GM21786 (cell line): Measurements from ENCODE around the gene AP1G2.
"Not testable (repeated sequence)": the region's sequence is repeated elsewhere in the genome, so short reads cannot be mapped to it uniquely, and the experiment has no call there.

Experiments used
- ATAC-seq: cut with Tn5 transposase; IDR thresholded peaks from one replicate; pipeline ENCODE4 v1.9.1; 2021; ENCODE audit not compliant: unreplicated experiment

The AP1G2 gene

DNA sequence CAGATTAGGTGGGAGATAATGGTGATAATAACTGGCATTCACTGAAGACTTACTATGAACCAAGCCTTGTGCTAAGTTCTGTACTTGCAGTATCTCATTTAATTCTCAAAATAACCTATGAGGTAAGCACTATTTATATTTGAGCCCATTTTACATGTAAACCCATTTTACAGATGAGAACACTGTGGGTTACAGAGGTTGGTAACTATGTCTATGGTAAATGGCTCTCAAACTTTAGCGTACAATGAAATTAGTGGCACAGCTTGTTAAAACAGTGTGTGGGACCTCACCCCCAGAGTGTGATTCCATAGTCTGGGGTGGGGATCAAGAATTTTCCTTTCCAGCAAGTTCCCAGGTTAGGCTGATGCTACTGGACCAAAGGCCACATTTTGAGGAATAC lies 33.2 kb upstream of the AP1G2 start:
- ATAC-seq: no peak

- no peak for ATAC-seq
These were observed 32.7 kb upstream of the AP1G2 start for GRCh38 chr14:23600322-23600707.

DNA sequence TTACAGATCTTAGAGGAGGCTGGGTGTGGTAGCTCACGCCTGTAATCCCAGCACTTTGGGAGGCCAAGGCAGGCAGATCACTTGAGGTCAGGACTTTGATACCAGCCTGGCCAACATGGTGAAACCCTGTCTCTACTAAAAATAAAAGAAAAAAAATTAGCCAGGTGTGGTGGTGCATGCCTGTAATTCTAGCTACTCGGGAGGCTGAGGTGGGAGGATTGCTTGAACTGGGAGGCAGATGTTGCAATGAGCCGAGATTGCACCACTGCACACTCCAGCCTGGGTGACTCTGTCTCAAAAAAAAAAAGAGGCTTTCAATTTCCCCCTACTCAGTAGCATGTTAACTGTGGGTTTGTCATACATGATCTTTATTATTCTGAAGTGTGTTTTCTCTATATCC lies 26.6 kb upstream of the AP1G2 start:
- not testable (repeated sequence) for ATAC-seq

DNA sequence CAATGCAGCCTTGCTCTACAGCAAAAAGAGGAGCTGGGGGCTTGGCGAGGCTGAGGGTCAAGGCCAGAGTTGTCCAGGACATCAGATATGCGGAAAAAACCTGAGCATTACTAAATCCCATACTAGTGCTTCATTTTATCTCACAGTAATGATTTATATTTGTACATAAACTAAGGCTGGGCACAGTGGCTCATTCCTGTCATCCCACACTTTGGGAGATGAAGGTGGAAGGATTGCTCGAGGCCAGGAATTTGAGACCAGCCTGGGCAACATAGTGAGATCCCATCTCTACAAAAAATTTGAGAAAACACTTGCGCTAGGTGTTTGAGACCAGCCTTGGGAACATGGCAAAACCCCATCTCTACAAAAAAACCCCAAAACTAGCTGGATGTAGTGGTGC lies 22.6 kb upstream of the AP1G2 start:
- ATAC-seq: no peak

- no peak for ATAC-seq
These were observed 22.0 kb upstream of the AP1G2 start for GRCh38 chr14:23589606-23590005.

DNA sequence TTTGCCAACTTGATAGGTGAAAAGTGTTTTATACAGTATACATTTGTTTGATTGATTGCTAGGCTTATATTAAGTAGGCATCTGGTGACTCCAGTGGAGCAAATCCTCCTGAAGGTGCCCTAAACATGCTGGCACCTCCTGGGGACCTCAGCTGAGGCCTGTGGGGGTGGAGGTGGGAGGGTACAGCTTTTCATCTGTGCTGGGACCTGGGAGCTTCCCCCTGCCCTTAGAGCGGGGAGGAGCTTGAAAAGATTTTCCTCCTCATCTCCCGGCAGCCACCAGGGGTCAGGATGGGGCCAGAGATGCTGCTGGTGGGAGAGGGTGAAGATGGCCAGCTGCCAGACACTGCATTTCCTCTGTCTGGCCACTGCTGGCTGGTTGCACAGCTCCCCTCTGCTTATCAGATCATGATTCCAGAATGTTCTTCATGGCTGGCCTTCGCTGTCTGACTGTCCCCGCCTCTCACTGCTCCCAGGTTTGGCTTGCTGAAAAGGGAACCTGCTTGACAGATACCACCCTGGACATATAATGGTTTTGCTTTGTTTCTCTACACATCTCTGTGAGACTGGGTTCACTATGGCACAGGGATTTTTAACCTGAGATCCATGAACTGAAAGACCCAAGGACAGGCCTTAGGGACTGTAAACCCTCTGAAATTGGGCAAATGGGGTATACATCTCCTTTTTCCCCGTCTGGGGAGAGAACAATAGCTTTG lies 21.4 kb upstream of the AP1G2 start:
- peak; percentile 99 for ATAC-seq

- ATAC-seq: not testable (repeated sequence)
These were observed 17.1 kb upstream of the AP1G2 start for GRCh38 chr14:23584527-23585203.

- ATAC-seq: not testable (repeated sequence)
These were observed 16.4 kb upstream of the AP1G2 start for GRCh38 chr14:23583761-23584526.

- ATAC-seq: no peak
These were observed 15.5 kb upstream of the AP1G2 start for GRCh38 chr14:23582906-23583760.

DNA sequence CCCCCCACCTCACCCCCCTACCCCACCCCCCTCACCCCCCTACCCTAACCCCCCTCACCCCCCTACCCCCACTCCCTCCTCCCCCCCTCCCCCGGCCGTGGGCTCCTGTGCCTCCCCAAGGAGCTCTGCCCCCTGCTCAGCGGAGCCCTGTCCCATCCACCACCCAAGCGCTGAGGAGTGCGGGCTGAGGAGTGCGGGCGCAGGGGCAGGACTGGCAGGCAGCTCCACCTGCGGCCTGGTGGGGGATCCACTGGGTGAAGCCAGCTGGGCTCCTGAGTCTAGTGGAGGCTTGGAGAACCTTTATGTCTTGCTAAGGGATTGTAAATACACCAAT lies 13.3 kb upstream of the AP1G2 start:
- ATAC-seq: no peak

- ATAC-seq: no peak
These were observed 12.7 kb upstream of the AP1G2 start for GRCh38 chr14:23580152-23580926.

DNA sequence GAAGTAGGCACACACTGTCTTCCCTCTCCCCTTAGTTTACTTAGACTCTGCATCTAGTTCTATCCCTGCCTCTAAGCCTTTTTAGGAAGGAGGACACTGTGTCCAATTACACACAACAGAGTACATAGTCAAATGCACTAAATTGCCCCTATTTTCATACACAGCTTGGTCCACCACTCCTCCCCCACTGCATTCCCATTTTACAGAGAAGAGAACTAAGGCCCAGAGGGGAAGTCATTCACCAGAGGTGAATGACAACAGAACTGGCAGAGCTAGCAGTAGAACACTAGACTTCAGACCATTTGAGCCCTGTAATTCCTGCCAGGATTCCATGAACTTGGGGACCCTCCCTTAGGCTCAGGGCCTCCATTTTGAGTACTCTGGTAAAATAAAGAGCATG lies 12.1 kb upstream of the AP1G2 start:
- ATAC-seq: no peak

- ATAC-seq: no peak
These were observed 11.7 kb upstream of the AP1G2 start for GRCh38 chr14:23579311-23579630.

- no peak for ATAC-seq
These were observed 11.1 kb upstream of the AP1G2 start, which contains the start of gene JPH4 for GRCh38 chr14:23578560-23579310. JPH4 (minus strand) TSS chr14:23578790; CDS start chr14:23577453, 1,337 bp downstream.

DNA sequence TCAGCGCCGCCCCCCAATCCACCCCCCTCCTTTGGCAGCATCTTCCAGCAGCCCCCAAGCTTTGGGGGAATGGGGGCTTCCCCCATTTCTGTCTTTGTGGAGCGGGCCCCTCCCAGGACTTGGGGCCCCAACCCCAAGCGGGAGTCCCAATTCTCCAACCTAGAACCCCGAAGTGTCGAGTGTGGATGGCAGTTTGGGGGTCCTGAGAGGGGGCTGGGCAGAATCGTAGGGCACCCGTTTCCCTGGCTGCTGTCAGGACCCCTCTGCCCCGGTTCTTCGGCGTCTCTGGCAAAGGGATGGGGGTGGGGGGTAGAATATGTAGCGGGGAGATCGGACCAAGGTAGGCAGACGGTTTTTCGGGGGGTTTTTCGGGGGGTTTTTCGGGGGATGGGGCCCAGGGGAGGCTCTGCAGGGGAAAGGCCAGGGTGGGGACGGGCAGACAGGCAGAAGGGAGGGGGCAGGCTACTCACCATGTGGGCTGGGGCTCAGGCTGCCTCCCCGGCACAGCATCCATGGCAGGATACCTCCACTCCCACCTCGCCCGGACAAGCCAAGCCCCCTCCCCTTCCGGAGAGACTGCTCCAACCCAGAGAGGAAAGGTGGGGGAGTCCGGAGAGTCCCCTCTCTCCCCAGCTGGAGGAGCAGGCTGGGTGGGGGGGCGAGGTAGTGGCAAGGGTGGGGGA lies 10.3 kb upstream of the AP1G2 start:
- no peak for ATAC-seq

- no peak for ATAC-seq
These were observed 9.6 kb upstream of the AP1G2 start for GRCh38 chr14:23577004-23577681.

DNA sequence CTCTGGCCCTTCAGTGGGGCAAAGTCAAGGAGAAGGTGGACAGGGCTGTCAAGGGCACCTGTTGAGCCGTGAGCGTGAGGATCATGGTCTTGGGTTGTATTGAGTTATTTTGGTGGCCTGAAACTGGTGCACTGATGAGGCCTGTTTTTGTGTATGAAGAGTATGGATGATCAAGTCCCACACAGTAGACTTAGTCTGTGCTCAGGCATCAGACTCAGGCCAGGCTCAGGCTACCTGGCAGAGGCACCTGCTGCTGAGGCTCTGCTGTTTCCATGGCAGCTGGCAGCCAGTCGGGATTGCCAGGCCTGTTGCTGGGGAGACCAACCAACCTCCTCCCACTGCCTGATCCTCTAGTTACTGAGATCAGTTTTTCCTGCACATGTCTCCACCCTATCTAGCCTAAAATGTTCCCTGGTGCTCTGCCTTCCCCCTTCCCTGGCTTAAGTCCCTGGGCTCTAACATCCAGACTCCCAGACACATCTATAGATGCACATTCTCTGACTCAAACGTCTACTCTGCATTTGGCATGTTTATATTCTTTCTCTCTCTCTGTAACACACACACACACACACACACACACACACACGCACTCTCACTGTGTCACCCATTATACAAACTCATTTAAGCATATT lies 5.9 kb upstream of the AP1G2 start:
- ATAC-seq: no peak

GRCh38 chr14:23572836-23573235 lies 5.2 kb upstream of the AP1G2 start:
- no peak for ATAC-seq
